Left lung (tissue), 10 donors: Measurements from ENCODE around the gene REL. TPM values are rescaled to one million over a fixed set of nuclear protein-coding genes. Genes with fewer than 3 reads are reported as not detected.
A peak's percentile ranks its signal among the peaks of the same experiment; 100 is the strongest.
"Not testable (repeated sequence)": the region's sequence is repeated elsewhere in the genome, so short reads cannot be mapped to it uniquely, and the experiment has no call there.

Source experiments
- ATAC-seq: fragments of 200-7000 bp; cut with Tn5 transposase; one replicate; pipeline ENCODE4 v1.9.1; 2020; ENCODE audit warnings: moderate library complexity
- DNase-seq, 4 donors: peaks; one replicate each; pipeline ENCODE4 v3.0.0-alpha.2; 2013 to 2020
- H3K27ac ChIP-seq, 2 donors: fragments of 200-600 bp; sonication (generic) in 1 of 2; one replicate each; pipeline versions ENCODE4 v1.5.0 to v1.8.0; 2020 to 2021
- H3K27me3 ChIP-seq, 2 donors: fragments of 200-600 bp; sonication (generic) in 1 of 2; one replicate each; pipeline versions ENCODE4 v1.5.0 to v1.8.0; 2020 to 2021
- H3K36me3 ChIP-seq, 2 donors: fragments of 200-600 bp; sonication (generic) in 1 of 2; one replicate each; pipeline versions ENCODE4 v1.5.0 to v1.8.0; 2020 to 2021
- H3K4me1 ChIP-seq, 2 donors: fragments of 200-600 bp; one replicate each; pipeline ENCODE4 v1.8.0; 2021
- H3K4me3 ChIP-seq, 2 donors: fragments of 200-600 bp; sonication (generic) in 1 of 2; one replicate each; pipeline versions ENCODE4 v1.5.0 to v1.8.0; 2020 to 2021; ENCODE audit warnings: mild to moderate bottlenecking in 1 of 2
- H3K9me3 ChIP-seq, 2 donors: fragments of 200-600 bp; sonication (generic) in 1 of 2; one replicate each; pipeline versions ENCODE4 v1.5.0 to v1.8.0; 2020 to 2021
- intact Hi-C, 2 donors: fragments of 100-400 bp; cut with DNase I; formaldehyde crosslinking; loops; one replicate each; pipeline versions ENCODE4 v1.11.2 to v1.14.2; 2022
- polyA plus RNA-seq, 6 donors: library from polyadenylated mRNA; unstranded; fragments of 120-200 nt; gene quantifications; one replicate each; pipeline ENCODE4 v1.2.1, GENCODE V29; 2013; ENCODE audit not compliant: insufficient read length in 6 of 6
- total RNA-seq, 2 donors: library from RNA; stranded (reverse); fragmentation: NEBNext Ultra II Directional; extraction: Animal tissue kit (Norgen Biotek cat#: 25700); gene quantifications; one replicate each; pipeline ENCODE4 v1.2.1, GENCODE V29; 2021
- TF ChIP-seq, protein P1 (sequence below), 2 donors: fragments of 200-600 bp; sonication (generic) in 1 of 2; IDR thresholded peaks; one replicate each; pipeline versions ENCODE4 v1.5.0 to v1.8.0; 2021; ENCODE audit warnings: antibody characterized with exemption in 2 of 2
- donor health status: DM: no; HTN: yes; CAD: no.
- donor health status: DM: no; HTN: no; CAD: no.

The REL gene
- total and polyA plus RNA-seq, 8 donors: 10.0 to 31.8 (median 11.9) TPM

DNA sequence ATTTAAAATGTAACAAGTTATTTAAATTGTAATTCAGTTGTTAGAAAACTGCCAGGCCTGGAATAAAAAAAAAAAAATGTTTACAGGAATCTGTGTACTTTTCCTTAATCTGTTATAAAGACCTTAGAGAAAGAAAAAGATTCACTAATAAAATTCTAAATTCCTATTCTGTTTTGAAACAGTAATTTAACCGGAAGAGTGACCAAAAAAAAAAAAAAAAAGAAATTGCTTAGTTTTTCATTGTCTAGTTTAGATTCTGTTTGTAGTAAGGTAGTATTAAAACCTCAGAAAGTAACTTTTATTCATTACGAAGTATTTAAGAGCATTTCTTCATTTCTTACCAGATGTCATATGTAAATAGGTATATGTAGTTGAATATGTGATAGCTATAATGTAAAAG is 2.5 kb downstream of the REL start:
- intact Hi-C loops: no loop called here
- Histone ChIP-seq H3K4me3 (peak overlapping the region; percentile 64 to 87), H3K36me3 (no peaks in the 10 kb centered on the region), H3K27ac (peak overlapping the region; percentile 98 to 99), H3K4me1 (peaks cover 6 to 53% of the 10 kb centered on the region in 2 donors), H3K9me3 (no peaks in the 10 kb centered on the region), H3K27me3 (no peaks in the 10 kb centered on the region)
- ATAC-seq (no peak), DNase-seq (no peak)
- TF ChIP-seq, protein P1, sequence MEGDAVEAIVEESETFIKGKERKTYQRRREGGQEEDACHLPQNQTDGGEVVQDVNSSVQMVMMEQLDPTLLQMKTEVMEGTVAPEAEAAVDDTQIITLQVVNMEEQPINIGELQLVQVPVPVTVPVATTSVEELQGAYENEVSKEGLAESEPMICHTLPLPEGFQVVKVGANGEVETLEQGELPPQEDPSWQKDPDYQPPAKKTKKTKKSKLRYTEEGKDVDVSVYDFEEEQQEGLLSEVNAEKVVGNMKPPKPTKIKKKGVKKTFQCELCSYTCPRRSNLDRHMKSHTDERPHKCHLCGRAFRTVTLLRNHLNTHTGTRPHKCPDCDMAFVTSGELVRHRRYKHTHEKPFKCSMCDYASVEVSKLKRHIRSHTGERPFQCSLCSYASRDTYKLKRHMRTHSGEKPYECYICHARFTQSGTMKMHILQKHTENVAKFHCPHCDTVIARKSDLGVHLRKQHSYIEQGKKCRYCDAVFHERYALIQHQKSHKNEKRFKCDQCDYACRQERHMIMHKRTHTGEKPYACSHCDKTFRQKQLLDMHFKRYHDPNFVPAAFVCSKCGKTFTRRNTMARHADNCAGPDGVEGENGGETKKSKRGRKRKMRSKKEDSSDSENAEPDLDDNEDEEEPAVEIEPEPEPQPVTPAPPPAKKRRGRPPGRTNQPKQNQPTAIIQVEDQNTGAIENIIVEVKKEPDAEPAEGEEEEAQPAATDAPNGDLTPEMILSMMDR (IDR thresholded peaks at IDR 0.05): no peak

DNA sequence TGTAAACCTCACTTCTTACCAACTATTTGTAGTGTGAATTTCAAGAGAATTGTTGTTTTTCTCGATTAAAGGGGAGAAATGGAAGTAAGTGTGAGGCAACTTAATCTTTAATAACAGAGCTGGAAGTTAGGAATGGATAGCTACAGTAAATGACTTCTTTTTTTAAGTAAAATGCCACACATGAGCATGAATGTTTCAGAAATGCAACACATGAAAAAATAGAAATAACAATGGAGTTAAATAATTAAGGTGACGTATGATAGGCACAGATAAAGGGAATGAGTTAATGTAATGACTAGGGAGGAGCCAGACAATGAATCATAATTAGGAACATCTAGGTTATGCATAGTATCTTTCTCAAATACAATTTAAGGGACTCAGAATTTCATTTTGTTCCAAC is 3.4 kb downstream of the REL start:
- Histone ChIP-seq H3K9me3 (no peaks in the 10 kb centered on the region), H3K36me3 (no peaks in the 10 kb centered on the region), H3K4me1 (peaks cover 6 to 53% of the 10 kb centered on the region in 2 donors), H3K4me3 (peak overlapping the region in 1 of 2 donors; percentile 87), H3K27ac (peak overlapping the region; percentile 98 to 99), H3K27me3 (no peaks in the 10 kb centered on the region)
- TF ChIP-seq, protein P1 (IDR thresholded peaks at IDR 0.05): no peak
- intact Hi-C loops: no loop called here
- DNase-seq: no peak
- ATAC-seq: no peak

DNA sequence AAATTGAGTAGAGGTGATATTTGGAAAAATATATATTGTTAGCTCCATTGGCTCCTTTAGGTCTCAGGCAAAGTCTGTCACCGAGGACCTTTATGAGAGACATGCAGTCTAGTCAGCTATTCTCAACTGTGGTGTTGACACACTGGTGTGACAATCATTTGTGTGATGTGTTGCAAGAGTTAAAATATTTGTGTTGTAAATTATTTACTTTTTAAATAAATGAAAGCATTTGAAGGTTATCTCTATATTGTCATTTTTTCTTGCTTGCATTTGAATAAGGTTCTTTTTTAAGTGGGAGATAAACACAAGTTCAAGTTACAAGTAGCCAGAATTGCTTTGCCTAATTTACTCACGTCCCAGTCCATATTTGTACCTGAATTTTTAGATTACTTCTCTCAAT is 4.3 kb downstream of the REL start:
- ATAC-seq: no peak
- no peak for DNase-seq
- H3K9me3 ChIP-seq: no peaks in the 10 kb centered on the region
- H3K27me3 ChIP-seq: no peaks in the 10 kb centered on the region
- intact Hi-C loops: no loop called here
- H3K4me1 ChIP-seq: peaks cover 6 to 45% of the 10 kb centered on the region in 2 donors
- H3K36me3 ChIP-seq: no peaks in the 10 kb centered on the region
- H3K4me3 ChIP-seq: peak overlapping the region in 1 of 2 donors; percentile 87
- H3K27ac ChIP-seq: peak overlapping the region; percentile 98 to 99
- TF ChIP-seq, protein P1 (IDR thresholded peaks at IDR 0.05): no peak

DNA sequence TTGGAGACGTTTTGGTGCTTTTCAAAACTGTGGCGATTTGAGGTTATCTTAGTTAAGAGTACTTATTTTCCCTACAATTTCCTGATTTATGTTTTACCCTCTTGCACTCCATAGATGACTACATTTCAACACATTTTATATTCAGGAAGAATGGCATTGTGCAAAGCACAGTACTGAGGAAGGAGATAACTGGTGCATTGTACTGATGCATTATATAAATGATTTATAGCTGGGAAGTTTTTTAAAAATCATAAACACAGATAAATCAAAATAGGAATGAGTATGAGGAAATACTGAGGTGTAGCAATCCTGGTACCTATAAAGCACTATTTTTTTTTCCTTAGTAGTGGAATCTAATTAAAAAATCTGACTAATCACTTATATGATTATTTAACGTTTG is 5.6 kb downstream of the REL start:
- H3K27ac ChIP-seq: no peak overlapping the region
- intact Hi-C loops: no loop called here

DNA sequence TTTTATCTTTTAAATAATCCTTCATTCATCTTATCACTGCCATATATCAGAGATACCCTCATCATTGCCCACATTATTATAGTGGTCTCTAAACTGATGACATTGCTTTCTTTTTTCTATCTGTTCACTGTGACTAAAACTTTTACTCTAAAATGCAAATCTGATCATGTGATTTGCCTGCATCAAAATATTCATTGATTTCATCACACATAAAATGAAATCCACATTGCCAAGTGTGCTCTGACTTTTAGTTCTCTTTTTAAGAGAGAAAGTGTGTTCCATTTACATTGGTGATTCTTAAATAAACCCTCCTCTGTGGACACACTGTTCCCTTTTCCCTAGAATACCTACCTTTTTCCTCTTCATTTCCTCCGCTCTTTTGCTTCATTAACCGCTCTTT is 7.5 kb downstream of the REL start:
- Histone ChIP-seq H3K27ac (no peak overlapping the region), H3K27me3 (no peaks in the 10 kb centered on the region), H3K4me1 (peaks cover 6 to 44% of the 10 kb centered on the region in 2 donors), H3K4me3 (no peak overlapping the region), H3K9me3 (no peaks in the 10 kb centered on the region), H3K36me3 (peaks cover 2 to 20% of the 10 kb centered on the region in 2 donors)
- no peak for DNase-seq
- TF ChIP-seq, protein P1 (IDR thresholded peaks at IDR 0.05): no peak
- intact Hi-C loops: no loop called here
- ATAC-seq: no peak

More for the DNA sequence above, 5.6 kb downstream of the REL start:
- no peak overlapping the region for H3K4me3 ChIP-seq
- H3K4me1 ChIP-seq: peaks cover 6 to 44% of the 10 kb centered on the region in 2 donors
- H3K9me3 ChIP-seq: no peaks in the 10 kb centered on the region
- H3K27me3 ChIP-seq: no peaks in the 10 kb centered on the region
- ATAC-seq (no peak), DNase-seq (no peak)
- TF ChIP-seq, protein P1 (IDR thresholded peaks at IDR 0.05): no peak
- peaks cover 1 to 2% of the 10 kb centered on the region in 2 donors for H3K36me3 ChIP-seq

DNA sequence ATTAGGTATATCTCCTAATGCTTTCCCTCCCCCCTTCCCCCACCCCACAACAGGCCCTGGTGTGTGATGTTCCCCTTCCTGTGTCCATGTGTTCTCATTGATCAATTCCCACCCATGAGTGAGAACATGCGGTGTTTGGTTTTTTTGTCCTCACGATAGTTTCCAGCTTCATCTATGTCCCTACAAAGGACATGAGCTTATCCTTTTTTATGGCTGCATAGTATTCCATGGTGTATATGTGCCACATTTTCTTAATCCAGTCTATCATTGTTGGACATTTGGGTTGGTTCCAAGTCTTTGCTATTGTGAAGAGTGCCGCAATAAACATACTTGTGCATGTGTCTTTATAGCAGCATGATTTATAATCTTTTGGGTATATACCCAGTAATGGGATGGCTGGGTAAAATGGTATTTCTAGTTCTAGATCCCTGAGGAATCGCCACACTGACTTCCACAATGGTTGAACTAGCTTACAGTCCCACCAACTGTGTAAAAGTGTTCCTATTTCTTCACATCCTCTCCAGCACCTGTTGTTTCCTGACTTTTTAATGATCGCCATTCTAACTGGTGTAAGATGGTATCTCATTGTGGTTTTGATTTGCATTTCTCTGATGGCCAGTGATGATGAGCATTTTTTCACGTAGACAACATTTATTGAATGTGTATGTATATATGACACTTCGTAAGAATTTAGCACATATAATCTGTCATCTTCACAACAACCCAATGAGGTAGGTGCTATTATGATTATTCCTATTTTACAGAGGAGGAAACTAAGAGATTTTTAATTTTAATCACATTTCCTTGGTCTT is 8.4 kb downstream of the REL start:
- H3K4me1 ChIP-seq: peaks cover 6 to 39% of the 10 kb centered on the region in 2 donors
- intact Hi-C loops, H3K4me3 ChIP-seq, H3K27me3 ChIP-seq, ATAC-seq, H3K27ac ChIP-seq, H3K9me3 ChIP-seq, DNase-seq: not testable (repeated sequence)
- peaks cover 2 to 29% of the 10 kb centered on the region in 2 donors for H3K36me3 ChIP-seq
